Adipocyte (in vitro differentiated cells): ENCODE data around the gene SYT1.

Source experiments
- DNase-seq: peaks from one replicate; pipeline ENCODE4 v3.0.0-alpha.2; 2015; ENCODE audit warnings: low read depth
- H3K27me3 ChIP-seq: replicated peaks from 2 replicates; pipeline ENCODE4 v1.7.0; 2013; ENCODE audit warnings: mild to moderate bottlenecking, low read length, moderate library complexity; ENCODE audit not compliant: control insufficient read depth, insufficient read depth
- H3K36me3 ChIP-seq: 2 replicates; pipeline ENCODE4 v1.7.0; 2013; ENCODE audit warnings: low read length, mild to moderate bottlenecking, moderate library complexity; ENCODE audit not compliant: control insufficient read depth, insufficient read depth, severe bottlenecking
- H3K4me1 ChIP-seq: 2 replicates; pipeline ENCODE4 v1.7.0; 2013; ENCODE audit warnings: mild to moderate bottlenecking, low read length, moderate library complexity; ENCODE audit not compliant: control insufficient read depth, insufficient read depth
- H3K4me3 ChIP-seq: 2 replicates; pipeline ENCODE4 v1.7.0; 2013; ENCODE audit warnings: mild to moderate bottlenecking, low read length, moderate library complexity
- H3K9ac ChIP-seq: 2 replicates; pipeline ENCODE4 v1.7.0; 2013; ENCODE audit warnings: mild to moderate bottlenecking, low read length, moderate library complexity
- H3K9me3 ChIP-seq: 2 replicates; pipeline ENCODE4 v1.7.0; 2013; ENCODE audit warnings: mild to moderate bottlenecking, low read length, moderate library complexity; ENCODE audit not compliant: control insufficient read depth

The SYT1 gene

GRCh38 chr12:79298506-79298905 is 433.9 kb downstream of the SYT1 start:
- DNase-seq = no peak
- H3K9me3 ChIP-seq = no peaks in the 10 kb centered on the region
- H3K4me3 ChIP-seq = no peak overlapping the region
- no peaks in the 10 kb centered on the region for H3K27me3 ChIP-seq
- peaks cover 27% of the 10 kb centered on the region for H3K4me1 ChIP-seq
- H3K9ac ChIP-seq = no peak overlapping the region
- H3K36me3 ChIP-seq = no peaks in the 10 kb centered on the region

GRCh38 chr12:79299447-79300198 is 435.0 kb downstream of the SYT1 start:
- no peak overlapping the region for H3K4me3 ChIP-seq
- H3K4me1 ChIP-seq = peaks cover 27% of the 10 kb centered on the region
- no peak for DNase-seq
- no peak overlapping the region for H3K9ac ChIP-seq
- H3K36me3 ChIP-seq = no peaks in the 10 kb centered on the region
- H3K9me3 ChIP-seq = no peaks in the 10 kb centered on the region
- H3K27me3 ChIP-seq = no peaks in the 10 kb centered on the region

- Histone ChIP-seq H3K9me3 (no peaks in the 10 kb centered on the region), H3K9ac (no peak overlapping the region), H3K36me3 (no peaks in the 10 kb centered on the region), H3K27me3 (no peaks in the 10 kb centered on the region), H3K4me1 (peaks cover 27% of the 10 kb centered on the region), H3K4me3 (no peak overlapping the region)
- peak; percentile 87 for DNase-seq
These were observed 435.6 kb downstream of the SYT1 start for GRCh38 chr12:79300199-79300568.

- no peak overlapping the region for H3K4me3 ChIP-seq
- no peaks in the 10 kb centered on the region for H3K27me3 ChIP-seq
- no peaks in the 10 kb centered on the region for H3K9me3 ChIP-seq
- H3K4me1 ChIP-seq = peaks cover 17% of the 10 kb centered on the region
- peak; percentile 27 for DNase-seq
- no peaks in the 10 kb centered on the region for H3K36me3 ChIP-seq
- H3K9ac ChIP-seq = no peak overlapping the region
These were observed 436.6 kb downstream of the SYT1 start for GRCh38 chr12:79301181-79301580.

- H3K4me1 ChIP-seq = peaks cover 8% of the 10 kb centered on the region
- H3K36me3 ChIP-seq = no peaks in the 10 kb centered on the region
- H3K9ac ChIP-seq = no peak overlapping the region
- no peak for DNase-seq
- no peak overlapping the region for H3K4me3 ChIP-seq
- H3K27me3 ChIP-seq = no peaks in the 10 kb centered on the region
- H3K9me3 ChIP-seq = no peaks in the 10 kb centered on the region
These were observed 437.7 kb downstream of the SYT1 start for GRCh38 chr12:79302162-79302814.

GRCh38 chr12:79307340-79307739 is 442.8 kb downstream of the SYT1 start:
- no peak for DNase-seq
- no peaks in the 10 kb centered on the region for H3K27me3 ChIP-seq
- H3K9ac ChIP-seq = no peak overlapping the region
- H3K4me1 ChIP-seq = no peaks in the 10 kb centered on the region
- H3K4me3 ChIP-seq = no peak overlapping the region
- H3K36me3 ChIP-seq = no peaks in the 10 kb centered on the region
- H3K9me3 ChIP-seq = no peaks in the 10 kb centered on the region

- Histone ChIP-seq H3K36me3 (no peaks in the 10 kb centered on the region), H3K9me3 (no peaks in the 10 kb centered on the region), H3K27me3 (no peaks in the 10 kb centered on the region), H3K4me3 (no peak overlapping the region), H3K9ac (no peak overlapping the region), H3K4me1 (no peaks in the 10 kb centered on the region)
- no peak for DNase-seq
These were observed 444.5 kb downstream of the SYT1 start for GRCh38 chr12:79309039-79309438.

GRCh38 chr12:79317179-79317847 is 452.7 kb downstream of the SYT1 start:
- no peaks in the 10 kb centered on the region for H3K4me1 ChIP-seq
- no peak overlapping the region for H3K9ac ChIP-seq
- no peaks in the 10 kb centered on the region for H3K36me3 ChIP-seq
- DNase-seq = no peak
- H3K27me3 ChIP-seq = no peaks in the 10 kb centered on the region
- no peak overlapping the region for H3K4me3 ChIP-seq
- H3K9me3 ChIP-seq = peaks cover 5% of the 10 kb centered on the region

- no peaks in the 10 kb centered on the region for H3K27me3 ChIP-seq
- H3K4me3 ChIP-seq = no peak overlapping the region
- no peaks in the 10 kb centered on the region for H3K4me1 ChIP-seq
- no peak for DNase-seq
- H3K36me3 ChIP-seq = no peaks in the 10 kb centered on the region
- no peaks in the 10 kb centered on the region for H3K9me3 ChIP-seq
- no peak overlapping the region for H3K9ac ChIP-seq
These were observed 458.3 kb downstream of the SYT1 start for GRCh38 chr12:79322905-79323304.

GRCh38 chr12:79324571-79324970 is 460.0 kb downstream of the SYT1 start:
- H3K9ac ChIP-seq = no peak overlapping the region
- no peaks in the 10 kb centered on the region for H3K4me1 ChIP-seq
- no peaks in the 10 kb centered on the region for H3K36me3 ChIP-seq
- no peak overlapping the region for H3K4me3 ChIP-seq
- no peak for DNase-seq
- H3K9me3 ChIP-seq = no peaks in the 10 kb centered on the region
- H3K27me3 ChIP-seq = no peaks in the 10 kb centered on the region

- Histone ChIP-seq H3K9me3 (no peaks in the 10 kb centered on the region), H3K4me1 (no peaks in the 10 kb centered on the region)
- no peak for DNase-seq
These were observed 461.6 kb downstream of the SYT1 start for GRCh38 chr12:79326222-79326621.

More at GRCh38 chr12:79326222-79326621, 461.6 kb downstream of the SYT1 start:
- Histone ChIP-seq H3K9ac (no peak overlapping the region), H3K27me3 (no peaks in the 10 kb centered on the region), H3K4me3 (no peak overlapping the region), H3K36me3 (no peaks in the 10 kb centered on the region)
